ENCODE measurements around the gene NSUN4.

Gene NSUN4

GRCh38 chr1:46401154-46401913 lies 60.7 kb downstream of the NSUN4 start:
- POLR2A ChIA-PET: no interaction called here
- DNase-seq (ENCODE audit: extremely low spot score): no peak
- CTCF ChIA-PET: interaction anchor here (1.1 to 1.4 kb wide), 2 partner anchors 8 to 9 kb away, joined by 3 to 4 read pairs; no protein-coding TSS in a partner anchor
- no peak for TF ChIP-seq CTCF (IDR thresholded peaks at IDR 0.05; ENCODE audit: control extremely low read depth, extremely low read depth, low read depth, missing control alignments)

- no peak for TF ChIP-seq CTCF (IDR thresholded peaks at IDR 0.05; ENCODE audit: control extremely low read depth, extremely low read depth, low read depth, missing control alignments)
- DNase-seq (ENCODE audit: extremely low spot score): no peak
- ChIA-PET POLR2A (no interaction called here), CTCF (interaction anchor here (0.6 to 1.4 kb wide), 4 partner anchors 9 to 45 kb away, joined by 3 to 4 read pairs (median 4); no protein-coding TSS in a partner anchor)
Observed at GRCh38 chr1:46401964-46402626, 61.5 kb downstream of the NSUN4 start.

- ChIA-PET CTCF (interaction anchor here (0.7 to 1.7 kb wide), 4 partner anchors 13 to 124 kb away, joined by 3 to 6 read pairs (median 5); no protein-coding TSS in a partner anchor), POLR2A (no interaction called here)
- no peak for DNase-seq (ENCODE audit: extremely low spot score)
- TF ChIP-seq CTCF (IDR thresholded peaks at IDR 0.05; ENCODE audit: control extremely low read depth, extremely low read depth, low read depth, missing control alignments): no peak
Observed at GRCh38 chr1:46403916-46404315, 63.3 kb downstream of the NSUN4 start.

- CTCF ChIA-PET: interaction anchor here (0.7 to 1.7 kb wide), 3 partner anchors 28 to 123 kb away, joined by 3 to 6 read pairs (median 5); no protein-coding TSS in a partner anchor
- no peak for DNase-seq (ENCODE audit: extremely low spot score)
- POLR2A ChIA-PET: no interaction called here
- TF ChIP-seq CTCF (IDR thresholded peaks at IDR 0.05; ENCODE audit: control extremely low read depth, extremely low read depth, low read depth, missing control alignments): no peak
Observed at GRCh38 chr1:46404482-46405196, 64.0 kb downstream of the NSUN4 start.

GRCh38 chr1:46405197-46405555 lies 64.6 kb downstream of the NSUN4 start:
- no peak for DNase-seq (ENCODE audit: extremely low spot score)
- POLR2A ChIA-PET: no interaction called here
- no peak for TF ChIP-seq CTCF (IDR thresholded peaks at IDR 0.05; ENCODE audit: control extremely low read depth, extremely low read depth, low read depth, missing control alignments)
- CTCF ChIA-PET: interaction anchor here (1.0 kb wide), 1 partner anchor 123 kb away, joined by 3 read pairs; no protein-coding TSS in a partner anchor

- POLR2A ChIA-PET: no interaction called here
- DNase-seq (ENCODE audit: extremely low spot score): no peak
- no peak for TF ChIP-seq CTCF (IDR thresholded peaks at IDR 0.05; ENCODE audit: control extremely low read depth, extremely low read depth, low read depth, missing control alignments)
- CTCF ChIA-PET: interaction anchor here (1.0 kb wide), 1 partner anchor 123 kb away, joined by 3 read pairs; no protein-coding TSS in a partner anchor
Observed at GRCh38 chr1:46405724-46406123, 65.1 kb downstream of the NSUN4 start.

All from GM10248 (cell line).